GM12872 (cell line): ENCODE measurements around the gene APOL1.
A peak's percentile ranks its signal among the peaks of the same experiment; 100 is the strongest.

Source experiments
- CTCF ChIP-seq: IDR thresholded peaks from 3 replicates; pipeline ENCODE4 v1.5.1; 2011; ENCODE audit warnings: low read depth, mild to moderate bottlenecking, low read length, moderate library complexity; ENCODE audit not compliant: insufficient read depth

APOL1 gene

GRCh38 chr22:36237462-36238372, 15.2 kb upstream of the APOL1 start:
- no peak for TF ChIP-seq CTCF

- no peak for TF ChIP-seq CTCF
Observed at GRCh38 chr22:36238373-36239149, 14.4 kb upstream of the APOL1 start.

- TF ChIP-seq CTCF: no peak
Observed at GRCh38 chr22:36239150-36239400, 13.9 kb upstream of the APOL1 start.

GRCh38 chr22:36239401-36240171, 13.3 kb upstream of the APOL1 start, which contains the start of gene APOL2:
APOL2 (minus strand) TSS chr22:36239527; CDS start chr22:36233162, 6,365 bp downstream.
- TF ChIP-seq CTCF: peak; percentile 81

- TF ChIP-seq CTCF: no peak
Observed at GRCh38 chr22:36243986-36244385, 8.9 kb upstream of the APOL1 start.

- TF ChIP-seq CTCF: no peak
Observed at GRCh38 chr22:36244522-36245391, 8.2 kb upstream of the APOL1 start.
